GM21619 (cell line): ENCODE data around the gene PNPLA8.

Source experiments
- ATAC-seq: cut with Tn5 transposase; IDR thresholded peaks from one replicate; pipeline ENCODE4 v1.9.1; 2021; ENCODE audit not compliant: unreplicated experiment

PNPLA8 gene

GRCh38 chr7:108448584-108449505, 77.1 kb downstream of the PNPLA8 start:
- no peak for ATAC-seq

- no peak for ATAC-seq
Observed at GRCh38 chr7:108442039-108442568, 83.8 kb downstream of the PNPLA8 start.

- no peak for ATAC-seq
Observed at GRCh38 chr7:108441392-108441955, 84.5 kb downstream of the PNPLA8 start.

GRCh38 chr7:108440613-108441012, 85.3 kb downstream of the PNPLA8 start:
- no peak for ATAC-seq

GRCh38 chr7:108436906-108437305, 89.0 kb downstream of the PNPLA8 start:
- no peak for ATAC-seq

- no peak for ATAC-seq
Observed at GRCh38 chr7:108434010-108434409, 91.9 kb downstream of the PNPLA8 start.

- no peak for ATAC-seq
Observed at GRCh38 chr7:108431099-108431498, 94.8 kb downstream of the PNPLA8 start.

GRCh38 chr7:108430664-108431063, 95.3 kb downstream of the PNPLA8 start:
- no peak for ATAC-seq

GRCh38 chr7:108427766-108428165, 98.2 kb downstream of the PNPLA8 start:
- no peak for ATAC-seq

GRCh38 chr7:108425714-108426275, 100.1 kb downstream of the PNPLA8 start:
- ATAC-seq, result no peak

- no peak for ATAC-seq
Observed at GRCh38 chr7:108424013-108424412, 101.9 kb downstream of the PNPLA8 start.

GRCh38 chr7:108423089-108423989, 102.6 kb downstream of the PNPLA8 start:
- no peak for ATAC-seq

GRCh38 chr7:108421720-108422331, 104.1 kb downstream of the PNPLA8 start:
- no peak for ATAC-seq
